GM21619 (cell line): ENCODE results near the gene TCF12.
"Not testable (repeated sequence)": the region's sequence is repeated elsewhere in the genome, so short reads cannot be mapped to it uniquely, and the experiment has no call there.

Source experiments
- ATAC-seq: cut with Tn5 transposase; IDR thresholded peaks from one replicate; pipeline ENCODE4 v1.9.1; 2021; ENCODE audit not compliant: unreplicated experiment

The TCF12 gene

GRCh38 chr15:56944485-56944884 is 26.0 kb downstream of the TCF12 start:
- ATAC-seq = no peak

GRCh38 chr15:56946150-56946549 is 27.7 kb downstream of the TCF12 start:
- ATAC-seq = no peak

DNA sequence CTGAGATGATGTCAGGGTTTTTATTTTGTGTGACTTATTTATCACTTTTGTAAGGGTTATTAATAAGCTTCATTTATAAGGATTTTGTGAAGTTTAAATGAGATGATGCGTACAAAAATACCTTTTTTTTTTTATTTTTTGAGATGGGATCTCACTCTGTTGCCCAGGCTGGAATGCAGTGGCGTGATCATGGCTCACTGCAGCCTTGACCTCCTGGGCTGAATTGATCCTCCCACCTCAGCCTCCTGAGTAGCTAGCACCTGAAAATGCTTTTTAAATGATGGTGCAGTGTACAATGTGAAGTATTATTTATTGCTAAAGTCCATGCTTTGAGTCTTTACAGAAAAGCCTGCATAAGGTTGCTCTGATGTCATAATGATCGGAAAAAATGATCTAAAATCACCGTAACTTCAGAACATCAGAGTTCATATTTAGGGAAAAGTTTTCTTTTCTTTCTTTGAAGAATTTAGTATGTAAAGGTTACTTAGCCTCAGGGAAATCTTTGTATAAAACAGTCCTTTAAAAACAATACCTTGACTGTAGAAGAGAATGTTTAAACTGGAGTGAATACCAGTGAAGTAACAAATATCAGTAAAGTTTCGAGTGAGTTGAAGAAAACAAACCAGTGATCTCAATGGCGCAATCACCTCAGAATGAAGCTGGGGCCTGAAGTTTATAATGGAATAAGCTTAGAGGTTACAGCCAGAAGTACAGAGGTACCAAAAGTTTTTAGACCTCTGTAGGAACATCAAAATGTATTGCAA is 29.7 kb downstream of the TCF12 start:
- ATAC-seq = no peak

DNA sequence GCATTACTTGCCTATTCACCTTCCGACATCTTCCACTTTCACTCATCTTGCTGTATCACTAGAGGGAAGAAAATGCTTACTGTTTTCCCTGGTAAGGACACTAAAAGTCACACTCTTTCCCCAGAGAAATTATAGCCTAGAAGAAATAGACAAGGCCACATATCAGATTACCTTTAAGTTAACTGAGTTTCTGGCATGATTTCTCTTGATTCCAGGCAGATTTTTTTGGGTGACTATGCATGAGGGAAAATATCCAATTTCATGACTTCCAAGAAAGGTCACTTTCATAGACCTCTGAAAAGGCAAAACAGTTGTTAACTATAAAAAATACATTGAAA is 30.3 kb downstream of the TCF12 start:
- no peak for ATAC-seq

- peak; percentile 82 for ATAC-seq
These were observed 32.5 kb downstream of the TCF12 start for GRCh38 chr15:56950979-56951378.

DNA sequence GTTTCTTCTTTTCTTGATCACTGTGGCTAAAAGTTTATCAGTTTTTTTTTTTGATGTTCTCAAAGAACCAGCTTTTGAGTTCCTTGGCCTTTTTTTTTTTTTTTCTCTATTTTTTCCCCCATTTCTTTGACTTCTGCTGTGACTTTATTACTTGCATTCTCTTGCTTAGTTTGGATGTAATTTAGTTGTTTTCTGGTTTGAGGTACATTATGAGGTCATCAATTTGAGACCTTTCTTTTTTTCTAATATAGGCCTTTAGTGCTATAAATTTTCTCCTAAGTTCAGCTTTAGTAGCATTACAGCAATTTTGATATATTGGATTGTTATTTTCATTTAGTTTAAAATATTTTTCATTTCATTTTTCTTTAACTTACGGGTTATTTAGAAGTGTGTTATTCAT is 35.3 kb downstream of the TCF12 start:
- ATAC-seq = no peak

DNA sequence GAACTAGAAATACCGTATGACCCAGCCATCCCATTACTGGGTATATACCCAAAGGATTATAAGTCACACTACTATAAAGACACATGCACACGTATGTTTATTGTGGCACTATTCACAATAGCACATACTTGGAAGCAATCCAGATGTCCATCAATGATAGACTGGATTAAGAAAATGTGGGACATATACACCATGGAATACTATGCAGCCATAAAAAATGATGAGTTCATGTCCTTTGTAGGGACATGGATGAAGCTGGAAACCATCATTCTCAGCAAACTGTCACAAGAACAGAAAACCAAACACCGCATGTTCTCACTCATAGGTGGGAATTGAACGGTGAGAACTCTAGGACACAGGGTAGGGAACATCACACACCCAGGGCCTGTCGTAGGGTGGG is 36.6 kb downstream of the TCF12 start:
- not testable (repeated sequence) for ATAC-seq

- ATAC-seq = no peak
These were observed 38.1 kb downstream of the TCF12 start for GRCh38 chr15:56956538-56956937.

GRCh38 chr15:56957812-56958406 is 39.5 kb downstream of the TCF12 start:
- ATAC-seq = no peak

GRCh38 chr15:56959318-56959648 is 40.8 kb downstream of the TCF12 start:
- ATAC-seq = no peak

DNA sequence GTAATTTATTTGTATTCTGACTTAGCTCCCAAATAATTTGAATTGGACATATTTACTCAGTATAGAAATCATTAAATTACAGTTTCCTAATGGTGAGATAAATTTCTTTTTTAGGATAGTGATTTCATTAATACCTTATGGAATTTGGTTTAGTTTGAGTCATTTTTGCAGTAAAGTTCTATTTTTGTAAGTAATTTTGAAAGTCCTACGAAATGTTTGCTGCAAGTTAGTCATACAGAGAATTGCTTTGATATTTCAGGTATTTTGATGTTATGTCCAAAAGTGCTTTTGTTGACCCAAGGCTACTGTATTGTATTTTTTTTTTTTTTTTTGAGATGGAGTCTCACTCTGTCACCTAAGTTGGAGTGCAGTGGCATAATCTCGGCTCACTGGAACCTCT is 41.7 kb downstream of the TCF12 start:
- ATAC-seq = no peak

DNA sequence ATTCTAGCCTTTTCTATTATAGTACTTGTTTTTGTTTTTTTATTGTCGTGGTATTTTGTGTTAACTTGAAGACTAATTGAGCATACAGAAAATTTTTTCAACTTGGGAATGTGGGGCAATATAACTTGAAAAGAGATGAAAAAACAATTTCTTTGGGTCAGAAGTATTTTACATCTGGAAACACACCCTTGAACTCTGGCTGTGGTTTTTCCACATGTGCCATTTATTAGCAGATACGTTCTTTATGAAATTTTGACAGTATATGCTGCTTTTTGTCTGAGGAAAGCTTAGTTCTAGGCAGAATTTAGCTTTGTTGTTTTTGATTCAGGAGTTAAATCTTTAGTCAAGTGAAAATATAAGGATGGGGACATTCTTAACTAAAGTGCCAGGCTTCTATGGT is 44.7 kb downstream of the TCF12 start:
- no peak for ATAC-seq

GRCh38 chr15:56963710-56964109 is 45.3 kb downstream of the TCF12 start:
- no peak for ATAC-seq

GRCh38 chr15:56964182-56964581 is 45.7 kb downstream of the TCF12 start:
- no peak for ATAC-seq

DNA sequence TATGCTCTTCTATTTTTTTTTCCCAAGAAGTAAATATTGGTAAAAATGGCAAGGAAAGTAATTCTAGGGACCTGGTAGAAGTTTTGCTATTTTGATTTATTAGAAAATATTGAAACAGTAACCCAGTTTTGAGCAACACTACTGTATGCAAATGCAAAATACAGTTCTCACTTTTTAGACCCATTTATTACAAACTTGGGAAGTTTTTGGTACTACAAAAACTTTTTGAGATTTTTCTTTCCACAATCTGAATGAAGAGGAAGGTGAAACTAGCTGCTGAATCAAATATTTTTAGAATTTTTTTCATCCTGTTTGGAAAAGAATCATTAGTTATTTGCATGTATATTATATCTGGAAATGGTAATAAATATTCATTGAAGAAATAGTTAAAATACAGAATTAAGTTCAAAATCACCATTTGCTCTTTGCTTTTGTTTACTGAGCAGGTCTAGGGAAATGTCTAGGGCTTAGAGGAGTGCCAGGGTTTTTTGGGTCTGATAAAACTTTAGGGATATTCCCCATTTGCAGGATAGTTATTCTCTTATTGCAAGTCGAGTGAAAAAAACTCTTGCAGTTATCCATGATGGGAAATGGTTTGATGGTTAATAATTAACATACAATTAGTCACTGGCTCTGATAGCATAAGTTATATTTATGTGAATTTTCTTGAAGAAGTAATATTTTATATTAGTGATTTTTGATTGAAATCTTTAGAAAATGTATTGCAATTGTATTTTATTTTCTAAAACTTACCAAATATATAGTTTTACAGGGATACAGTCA is 47.0 kb downstream of the TCF12 start:
- no peak for ATAC-seq

GRCh38 chr15:56967336-56967735 is 48.9 kb downstream of the TCF12 start:
- no peak for ATAC-seq

DNA sequence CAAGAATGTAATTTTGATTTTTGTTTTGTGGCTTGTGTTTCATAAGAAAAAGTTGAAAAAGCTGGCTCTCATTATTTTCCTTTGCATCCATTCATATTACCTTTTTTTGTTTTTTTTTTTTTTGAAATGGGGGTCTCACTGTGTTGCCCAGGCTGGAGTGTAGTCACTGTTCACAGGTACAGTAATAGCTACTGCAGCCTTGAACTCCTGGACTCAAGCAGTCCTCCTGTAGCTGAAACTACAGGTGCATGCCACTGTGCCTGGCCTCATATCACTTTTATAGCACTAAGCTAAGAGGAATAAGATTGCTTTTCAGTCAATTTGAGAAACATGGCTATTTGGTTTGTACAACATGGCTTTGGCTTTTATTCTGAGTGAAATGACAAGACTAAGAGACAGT is 49.8 kb downstream of the TCF12 start:
- ATAC-seq = no peak

DNA sequence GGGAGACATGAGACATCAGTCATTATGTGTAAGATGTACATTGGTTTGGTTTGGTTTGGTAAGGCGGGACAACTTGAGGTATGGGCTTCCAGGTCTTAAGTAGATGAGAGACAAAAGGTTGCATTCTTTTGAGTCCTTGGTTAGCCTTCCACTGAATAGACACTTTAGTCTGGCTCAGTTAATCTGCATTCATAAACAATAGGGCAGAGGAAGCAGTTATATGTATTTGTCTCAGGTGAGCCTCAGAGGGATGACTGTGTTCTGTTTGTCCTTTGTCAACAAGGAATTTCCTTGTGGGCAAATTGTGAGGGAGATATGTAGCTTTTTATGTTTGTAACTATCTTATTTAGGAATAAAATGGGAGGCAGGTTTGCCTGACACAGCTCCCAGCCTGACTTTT is 50.4 kb downstream of the TCF12 start:
- no peak for ATAC-seq

- no peak for ATAC-seq
These were observed 50.9 kb downstream of the TCF12 start for GRCh38 chr15:56969265-56969895.

DNA sequence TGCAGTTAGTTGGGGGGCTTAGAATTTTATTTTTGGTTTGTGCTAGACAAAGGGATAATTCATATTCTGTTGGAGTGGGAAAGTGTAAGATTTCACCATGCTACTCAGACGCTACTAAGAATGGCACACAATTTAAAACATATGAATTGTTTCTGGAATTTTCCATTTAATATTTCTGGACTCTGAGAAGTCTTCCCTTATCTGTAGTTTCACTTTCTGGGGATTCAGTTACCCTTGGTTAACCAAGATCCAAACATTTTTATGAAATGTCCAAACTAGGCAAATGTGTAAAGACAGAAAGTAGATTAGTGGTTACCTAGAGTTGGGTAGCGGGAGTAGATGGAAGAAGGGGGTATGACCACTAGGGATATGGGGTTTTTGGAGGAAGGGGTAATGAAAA is 53.1 kb downstream of the TCF12 start:
- no peak for ATAC-seq

- no peak for ATAC-seq
These were observed 53.6 kb downstream of the TCF12 start for GRCh38 chr15:56972016-56972415.

- no peak for ATAC-seq
These were observed 54.0 kb downstream of the TCF12 start for GRCh38 chr15:56972426-56972825.
